ENCODE data around the gene TNFSF12.
A peak's percentile ranks its signal among the peaks of the same experiment; 100 is the strongest.

GRCh38 chr17:7572588-7573323 lies 23.9 kb downstream of the TNFSF12 start:
- TF ChIP-seq CTCF (IDR thresholded peaks at IDR 0.05) (no peak), POLR2A (IDR thresholded peaks at IDR 0.05) (peak in 1 of 2 donors; percentile 95)

Measured in lower leg skin (tissue), 3 donors.